Astrocyte (in vitro differentiated cells and primary cell): Measurements from ENCODE around the gene ESRRB. TPM values are rescaled to one million over a fixed set of nuclear protein-coding genes. Genes with fewer than 3 reads are reported as not detected.

Experiments
- DNase-seq: peaks from one replicate; pipeline ENCODE4 v3.0.0-alpha.2; 2010; ENCODE audit warnings: low read depth
- FAIRE-seq: peaks from 2 replicates; lab custom pipeline; 2011; peaks lifted over from hg19 to GRCh38; lab: Jason Lieb, UNC
- H2AFZ ChIP-seq: 2 replicates; pipeline ENCODE4 v1.6.0; 2012; ENCODE audit warnings: low read depth, low read length, inconsistent platforms
- H3K27ac ChIP-seq: 2 replicates; pipeline ENCODE4 v1.5.1; 2011; ENCODE audit warnings: low read depth, low read length, inconsistent platforms
- H3K27me3 ChIP-seq: 2 replicates; pipeline ENCODE4 v1.6.0; 2011; ENCODE audit warnings: low read length, inconsistent platforms; ENCODE audit not compliant: insufficient read depth
- H3K36me3 ChIP-seq: 2 replicates; pipeline ENCODE4 v1.5.1; 2011; ENCODE audit warnings: low read length, inconsistent platforms; ENCODE audit not compliant: insufficient read depth
- H3K4me1 ChIP-seq: 2 replicates; pipeline ENCODE4 v1.5.1; 2011; ENCODE audit warnings: low read length, inconsistent platforms; ENCODE audit not compliant: insufficient read depth
- H3K4me2 ChIP-seq: 2 replicates; pipeline ENCODE4 v1.6.0; 2012; ENCODE audit warnings: low read length, inconsistent platforms
- H3K4me3 ChIP-seq: 2 replicates; pipeline ENCODE4 v1.5.1; 2011; ENCODE audit warnings: low read depth, mild to moderate bottlenecking, low read length, inconsistent platforms; ENCODE audit not compliant: insufficient read depth
- H3K79me2 ChIP-seq: 2 replicates; pipeline ENCODE4 v1.6.0; 2012; ENCODE audit warnings: mild to moderate bottlenecking, low read length, inconsistent platforms; ENCODE audit not compliant: insufficient read depth
- H3K9ac ChIP-seq: 2 replicates; pipeline ENCODE4 v1.6.0; 2012; ENCODE audit warnings: mild to moderate bottlenecking, low read length, inconsistent platforms
- H3K9me3 ChIP-seq: 2 replicates; pipeline ENCODE4 v1.5.1; 2012; ENCODE audit warnings: low read depth, mild to moderate bottlenecking, low read length, inconsistent platforms; ENCODE audit not compliant: insufficient read depth
- H4K20me1 ChIP-seq: 2 replicates; pipeline ENCODE4 v1.6.0; 2012; ENCODE audit warnings: low read length, inconsistent platforms; ENCODE audit not compliant: insufficient read depth
- H3K27ac Mint-ChIP-seq: one replicate; pipeline ENCODE4 v1.8.0; 2021; ENCODE audit warnings: mild to moderate bottlenecking, mixed read lengths; ENCODE audit not compliant: unreplicated experiment
- H3K27me3 Mint-ChIP-seq: one replicate; pipeline ENCODE4 v1.8.0; 2021; ENCODE audit warnings: low read depth, mixed read lengths; ENCODE audit not compliant: unreplicated experiment
- H3K36me3 Mint-ChIP-seq: one replicate; pipeline ENCODE4 v1.8.0; 2021; ENCODE audit warnings: low read depth, mixed read lengths; ENCODE audit not compliant: unreplicated experiment
- H3K4me1 Mint-ChIP-seq: one replicate; pipeline ENCODE4 v1.8.0; 2021; ENCODE audit warnings: low read depth, mixed read lengths; ENCODE audit not compliant: unreplicated experiment
- H3K4me3 Mint-ChIP-seq: one replicate; pipeline ENCODE4 v1.8.0; 2021; ENCODE audit warnings: mild to moderate bottlenecking, moderate library complexity, mixed read lengths; ENCODE audit not compliant: unreplicated experiment
- H3K9me3 Mint-ChIP-seq: one replicate; pipeline ENCODE4 v1.8.0; 2021; ENCODE audit warnings: mild to moderate bottlenecking, mixed read lengths; ENCODE audit not compliant: unreplicated experiment
- EZH2 ChIP-seq: IDR thresholded peaks from 2 replicates; pipeline ENCODE4 v1.6.1; 2012; ENCODE audit warnings: mild to moderate bottlenecking, low read length, inconsistent platforms; ENCODE audit not compliant: insufficient read depth
- total RNA-seq: library from RNA; stranded (reverse); gene quantifications from 2 replicates; pipeline ENCODE4 v1.2.1, GENCODE V29; 2021
- TF ChIP-seq, protein P1 (sequence below): IDR thresholded peaks from 2 replicates; pipeline ENCODE4 v1.5.1; 2011; ENCODE audit warnings: low read depth, mild to moderate bottlenecking, inconsistent platforms, low read length, moderate library complexity; ENCODE audit not compliant: insufficient read depth

Gene ESRRB
- total RNA-seq, 1 donor from 2014 or later = not detected

DNA sequence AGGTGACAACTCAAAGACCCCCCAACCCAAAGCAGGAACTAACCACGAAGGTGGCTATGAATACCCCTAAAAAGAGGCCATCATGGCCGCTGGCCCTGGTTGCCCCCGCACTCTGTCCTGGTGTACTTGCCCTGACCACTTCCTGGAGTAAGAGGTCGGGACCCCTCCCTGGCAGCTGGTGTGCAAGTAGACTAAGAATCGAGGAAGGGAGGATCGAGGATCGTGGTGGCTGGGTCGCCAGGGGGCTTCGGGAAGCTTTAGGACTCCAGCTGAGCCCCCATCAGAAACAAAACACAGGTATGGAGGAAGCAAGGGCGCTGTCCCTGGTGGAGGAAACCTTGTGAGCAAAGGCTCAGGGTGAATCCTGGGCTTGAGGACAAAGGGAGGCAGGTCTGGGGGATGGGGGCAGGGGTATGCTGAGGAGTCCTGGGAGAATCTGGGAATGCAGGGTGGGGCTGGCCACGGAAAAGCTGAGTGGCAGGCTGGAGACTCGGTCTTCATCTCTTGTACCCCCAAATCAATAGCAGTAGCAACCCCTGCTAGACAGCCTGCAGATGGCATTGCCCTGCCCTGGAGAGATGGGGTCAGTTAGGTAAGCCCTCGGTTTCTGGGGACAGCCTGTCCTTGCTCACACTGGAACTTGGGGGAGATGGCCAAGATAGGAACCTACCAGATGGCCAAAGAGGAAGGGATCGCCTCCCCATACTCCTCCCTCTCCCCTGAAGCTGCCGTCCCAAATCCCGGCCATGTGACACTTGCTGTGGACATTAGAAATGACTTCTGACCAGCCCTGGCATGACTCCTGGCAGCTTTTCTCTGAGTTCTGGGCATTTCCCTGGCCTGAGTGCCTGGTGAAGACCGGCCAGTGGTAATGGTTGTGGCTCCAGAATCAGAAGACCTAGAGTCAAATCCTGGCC lies 45.3 kb upstream of the ESRRB start:
- FAIRE-seq (no peak), DNase-seq (no peak)
- Mint-ChIP-seq H3K9me3 (no peaks in the 10 kb centered on the region), H3K4me1 (no peaks in the 10 kb centered on the region), H3K4me3 (no peak overlapping the region), H3K27me3 (peaks cover 56% of the 10 kb centered on the region), H3K36me3 (no peaks in the 10 kb centered on the region), H3K27ac (no peak overlapping the region)
- TF ChIP-seq EZH2 = no peak
- TF ChIP-seq, protein P1, sequence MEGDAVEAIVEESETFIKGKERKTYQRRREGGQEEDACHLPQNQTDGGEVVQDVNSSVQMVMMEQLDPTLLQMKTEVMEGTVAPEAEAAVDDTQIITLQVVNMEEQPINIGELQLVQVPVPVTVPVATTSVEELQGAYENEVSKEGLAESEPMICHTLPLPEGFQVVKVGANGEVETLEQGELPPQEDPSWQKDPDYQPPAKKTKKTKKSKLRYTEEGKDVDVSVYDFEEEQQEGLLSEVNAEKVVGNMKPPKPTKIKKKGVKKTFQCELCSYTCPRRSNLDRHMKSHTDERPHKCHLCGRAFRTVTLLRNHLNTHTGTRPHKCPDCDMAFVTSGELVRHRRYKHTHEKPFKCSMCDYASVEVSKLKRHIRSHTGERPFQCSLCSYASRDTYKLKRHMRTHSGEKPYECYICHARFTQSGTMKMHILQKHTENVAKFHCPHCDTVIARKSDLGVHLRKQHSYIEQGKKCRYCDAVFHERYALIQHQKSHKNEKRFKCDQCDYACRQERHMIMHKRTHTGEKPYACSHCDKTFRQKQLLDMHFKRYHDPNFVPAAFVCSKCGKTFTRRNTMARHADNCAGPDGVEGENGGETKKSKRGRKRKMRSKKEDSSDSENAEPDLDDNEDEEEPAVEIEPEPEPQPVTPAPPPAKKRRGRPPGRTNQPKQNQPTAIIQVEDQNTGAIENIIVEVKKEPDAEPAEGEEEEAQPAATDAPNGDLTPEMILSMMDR = no peak
- Histone ChIP-seq H2AFZ (no peak overlapping the region), H3K4me1 (no peaks in the 10 kb centered on the region), H3K4me2 (no peak overlapping the region), H3K9me3 (no peaks in the 10 kb centered on the region), H3K4me3 (no peak overlapping the region), H3K27ac (no peak overlapping the region), H3K27me3 (peaks cover 19% of the 10 kb centered on the region), H3K79me2 (no peaks in the 10 kb centered on the region), H3K36me3 (no peaks in the 10 kb centered on the region), H4K20me1 (no peaks in the 10 kb centered on the region), H3K9ac (no peak overlapping the region)

- Histone ChIP-seq H3K79me2 (no peaks in the 10 kb centered on the region), H3K27ac (no peak overlapping the region), H3K9me3 (no peaks in the 10 kb centered on the region), H3K36me3 (no peaks in the 10 kb centered on the region), H3K4me2 (no peak overlapping the region), H2AFZ (no peak overlapping the region), H3K27me3 (peaks cover 19% of the 10 kb centered on the region), H3K9ac (no peak overlapping the region), H3K4me1 (no peaks in the 10 kb centered on the region), H3K4me3 (no peak overlapping the region), H4K20me1 (no peaks in the 10 kb centered on the region)
- H3K27ac Mint-ChIP-seq = no peak overlapping the region
- DNase-seq (no peak), FAIRE-seq (no peak)
- H3K4me3 Mint-ChIP-seq = no peak overlapping the region
- H3K4me1 Mint-ChIP-seq = no peaks in the 10 kb centered on the region
- H3K36me3 Mint-ChIP-seq = no peaks in the 10 kb centered on the region
- TF ChIP-seq EZH2 = no peak
- TF ChIP-seq, protein P1 = no peak
- no peaks in the 10 kb centered on the region for H3K9me3 Mint-ChIP-seq
- H3K27me3 Mint-ChIP-seq = peaks cover 54% of the 10 kb centered on the region
These were observed 44.5 kb upstream of the ESRRB start for GRCh38 chr14:76331328-76332011.

GRCh38 chr14:76333664-76334063 lies 42.3 kb upstream of the ESRRB start:
- Histone ChIP-seq H3K4me1 (no peaks in the 10 kb centered on the region), H4K20me1 (no peaks in the 10 kb centered on the region), H3K4me2 (no peak overlapping the region), H3K27ac (no peak overlapping the region), H3K36me3 (no peaks in the 10 kb centered on the region), H2AFZ (no peak overlapping the region), H3K79me2 (no peaks in the 10 kb centered on the region), H3K9me3 (no peaks in the 10 kb centered on the region), H3K9ac (no peak overlapping the region), H3K27me3 (peaks cover 16% of the 10 kb centered on the region), H3K4me3 (no peak overlapping the region)
- Mint-ChIP-seq H3K36me3 (no peaks in the 10 kb centered on the region), H3K27ac (no peak overlapping the region), H3K4me3 (no peak overlapping the region), H3K4me1 (no peaks in the 10 kb centered on the region), H3K27me3 (peaks cover 47% of the 10 kb centered on the region), H3K9me3 (peaks cover 2% of the 10 kb centered on the region)
- DNase-seq (no peak), FAIRE-seq (no peak)
- TF ChIP-seq, protein P1 = no peak
- TF ChIP-seq EZH2 = no peak
